GM23338 (cell line): ENCODE data around the gene CRB2. TPM values are rescaled to one million over a fixed set of nuclear protein-coding genes. Genes with fewer than 3 reads are reported as not detected.

Experiments used
- ATAC-seq: fragments of 200-7000 bp; cut with Tn5 transposase; 3 replicates; pipeline ENCODE4 v1.9.1; 2020
- DNase-seq: peaks from one replicate; pipeline ENCODE4 v3.0.0-alpha.2; 2015; ENCODE audit warnings: low spot score
- H2AFZ ChIP-seq: fragments of 200-600 bp; sonication (generic); 2 replicates; pipeline ENCODE4 v1.8.0; 2016; ENCODE audit warnings: antibody characterized with exemption, mild to moderate bottlenecking, moderate library complexity
- H3F3A ChIP-seq: fragments of 200-600 bp; sonication (generic); replicated peaks from 2 replicates; pipeline ENCODE4 v1.8.0; 2017; ENCODE audit warnings: antibody characterized with exemption, mixed run types, low read depth
- H3K27ac ChIP-seq: fragments of 200-600 bp; sonication (generic); 2 replicates; pipeline ENCODE4 v1.6.1; 2016; ENCODE audit warnings: low read depth
- H3K27me3 ChIP-seq: fragments of 200-600 bp; sonication (generic); 2 replicates; pipeline ENCODE4 v1.8.0; 2016; ENCODE audit warnings: mild to moderate bottlenecking, mixed run types, moderate library complexity; ENCODE audit not compliant: insufficient read depth
- H3K36me3 ChIP-seq: fragments of 200-600 bp; sonication (generic); 2 replicates; pipeline ENCODE4 v1.8.0; 2016; ENCODE audit warnings: mild to moderate bottlenecking; ENCODE audit not compliant: insufficient read depth
- H3K4me1 ChIP-seq: fragments of 200-600 bp; sonication (generic); 2 replicates; pipeline ENCODE4 v1.8.0; 2016; ENCODE audit warnings: mild to moderate bottlenecking, moderate library complexity; ENCODE audit not compliant: insufficient read depth
- H3K4me2 ChIP-seq: fragments of 200-600 bp; sonication (generic); 2 replicates; pipeline ENCODE4 v1.7.1; 2017; ENCODE audit warnings: mixed run types
- H3K4me3 ChIP-seq: fragments of 200-600 bp; sonication (generic); 2 replicates; pipeline ENCODE4 v1.6.1; 2016; ENCODE audit warnings: mixed run types
- H3K79me2 ChIP-seq: fragments of 200-600 bp; sonication (generic); replicated peaks from 2 replicates; pipeline ENCODE4 v1.8.0; 2017; ENCODE audit warnings: mild to moderate bottlenecking; ENCODE audit not compliant: insufficient read depth
- H3K9me2 ChIP-seq: fragments of 200-600 bp; sonication (generic); 2 replicates; pipeline ENCODE4 v1.8.0; 2017; ENCODE audit not compliant: insufficient read depth
- H4K20me1 ChIP-seq: fragments of 200-600 bp; sonication (generic); replicated peaks from 2 replicates; pipeline ENCODE4 v1.8.0; 2017; ENCODE audit warnings: mild to moderate bottlenecking; ENCODE audit not compliant: insufficient read depth
- H3K27ac Mint-ChIP-seq: 2 replicates; pipeline ENCODE4 v1.8.0; 2020; ENCODE audit warnings: inconsistent platforms, mild to moderate bottlenecking, moderate library complexity, mixed read lengths
- H3K27me3 Mint-ChIP-seq: 3 replicates; pipeline ENCODE4 v1.8.0; 2022; ENCODE audit warnings: low read depth, mild to moderate bottlenecking, moderate library complexity, mixed read lengths, inconsistent platforms; ENCODE audit not compliant: insufficient read depth, poor library complexity
- H3K36me3 Mint-ChIP-seq: 3 replicates; pipeline ENCODE4 v1.8.0; 2021; ENCODE audit warnings: low read depth, mild to moderate bottlenecking, inconsistent platforms, moderate library complexity, mixed read lengths
- H3K4me1 Mint-ChIP-seq: 3 replicates; pipeline ENCODE4 v1.8.0; 2020; ENCODE audit warnings: mild to moderate bottlenecking, inconsistent platforms, mixed read lengths
- H3K4me3 Mint-ChIP-seq: 3 replicates; pipeline ENCODE4 v1.8.0; 2021; ENCODE audit warnings: moderate library complexity, mild to moderate bottlenecking, inconsistent platforms, mixed read lengths
- H3K9me3 Mint-ChIP-seq: 3 replicates; pipeline ENCODE4 v1.8.0; 2020; ENCODE audit warnings: moderate library complexity, mild to moderate bottlenecking, inconsistent platforms, mixed read lengths
- CREB1 ChIP-seq: fragments of 250-450 bp; sonication (Bioruptor Pico); IDR thresholded peaks from 2 replicates; pipeline ENCODE4 v1.5.0; 2020; ENCODE audit warnings: low read depth, mild to moderate bottlenecking, moderate library complexity
- CTCF ChIP-seq, 2 experiments: fragments of 200-600 bp in 1 of 2; sonication (generic) in 1 of 2; conservative IDR thresholded peaks; 2 replicates each; pipeline versions ENCODE4 v1.5.1 to v1.6.1; 2016 to 2017; ENCODE audit warnings: antibody characterized with exemption in 2 of 2, low read depth in 2 of 2, mild to moderate bottlenecking in 2 of 2, moderate library complexity in 1 of 2
- EZH2 ChIP-seq: fragments of 200-600 bp; sonication (generic); IDR thresholded peaks from one replicate; pipeline ENCODE4 v1.8.0; 2017; ENCODE audit warnings: antibody characterized with exemption, mild to moderate bottlenecking, low read depth; ENCODE audit not compliant: unreplicated experiment
- EZH2phosphoT487 ChIP-seq: fragments of 200-600 bp; sonication (generic); IDR thresholded peaks from one replicate; pipeline ENCODE4 v1.8.1; 2018; ENCODE audit warnings: antibody characterized with exemption; ENCODE audit not compliant: unreplicated experiment
- NANOG ChIP-seq: IDR thresholded peaks from 2 replicates; pipeline ENCODE4 v1.6.1; 2016; ENCODE audit warnings: antibody characterized with exemption, borderline replicate concordance
- REST ChIP-seq: IDR thresholded peaks from one replicate; pipeline ENCODE4 v1.6.1; 2018; ENCODE audit warnings: antibody characterized with exemption; ENCODE audit not compliant: unreplicated experiment
- ZNF331 ChIP-seq: fragments of 250-450 bp; sonication (Bioruptor Pico); IDR thresholded peaks from 2 replicates; pipeline ENCODE4 v1.5.0; 2020; ENCODE audit warnings: low read depth, mild to moderate bottlenecking, moderate library complexity
- polyA plus RNA-seq: library from polyadenylated mRNA; unstranded; fragments of >200 nt; fragmentation: Nextera tagmentation; extraction: Ambion mirVana; gene quantifications from 2 replicates; pipeline ENCODE4 v1.2.1, GENCODE V29; 2016
- total RNA-seq: library from RNA; depleted of rRNA; stranded (reverse); fragments of >200 nt; shearing (Covaris generic); gene quantifications from 2 replicates; pipeline ENCODE4 v1.2.3, GENCODE V29; 2014
- TF ChIP-seq, protein P1 (sequence below): IDR thresholded peaks from 2 replicates; pipeline ENCODE4 v1.6.1; 2016; ENCODE audit warnings: antibody characterized with exemption

The CRB2 gene
- total and polyA plus RNA-seq, 2 experiments from 2014 or later: 0.34 to 10.2 TPM

DNA sequence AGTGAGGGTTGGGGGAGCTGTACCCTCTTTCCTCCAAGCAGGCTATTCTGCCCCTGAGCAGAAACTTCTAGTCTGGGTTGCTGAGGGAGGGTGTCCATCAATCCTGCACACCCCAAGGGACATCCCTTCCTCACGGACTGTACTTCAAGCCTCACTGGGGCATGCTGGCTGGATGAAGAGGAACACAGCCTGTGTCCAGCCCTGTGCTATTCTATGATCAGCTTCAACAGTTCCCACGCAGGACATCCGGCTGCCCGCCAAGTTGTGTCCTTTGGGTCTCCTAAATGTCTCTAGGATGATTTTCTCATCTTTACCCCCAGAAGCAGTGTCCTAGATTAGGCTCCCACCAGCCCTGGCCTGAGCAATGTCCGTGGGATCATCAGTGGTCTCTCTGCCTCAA lies 68.1 kb downstream of the CRB2 start:
- Mint-ChIP-seq H3K9me3 (no peaks in the 10 kb centered on the region), H3K4me1 (peaks cover 50% of the 10 kb centered on the region), H3K36me3 (no peaks in the 10 kb centered on the region), H3K27me3 (peaks cover 14% of the 10 kb centered on the region), H3K4me3 (no peak overlapping the region), H3K27ac (no peak overlapping the region)
- H3K4me3 ChIP-seq: no peak overlapping the region
- DNase-seq (no peak), ATAC-seq (no peak)
- no peaks in the 10 kb centered on the region for H3K27me3 ChIP-seq
- H2AFZ ChIP-seq: no peak overlapping the region
- no peak for TF ChIP-seq EZH2phosphoT487
- no peak for TF ChIP-seq ZNF331 (CRISPR knock-in tag)
- TF ChIP-seq, protein P1, sequence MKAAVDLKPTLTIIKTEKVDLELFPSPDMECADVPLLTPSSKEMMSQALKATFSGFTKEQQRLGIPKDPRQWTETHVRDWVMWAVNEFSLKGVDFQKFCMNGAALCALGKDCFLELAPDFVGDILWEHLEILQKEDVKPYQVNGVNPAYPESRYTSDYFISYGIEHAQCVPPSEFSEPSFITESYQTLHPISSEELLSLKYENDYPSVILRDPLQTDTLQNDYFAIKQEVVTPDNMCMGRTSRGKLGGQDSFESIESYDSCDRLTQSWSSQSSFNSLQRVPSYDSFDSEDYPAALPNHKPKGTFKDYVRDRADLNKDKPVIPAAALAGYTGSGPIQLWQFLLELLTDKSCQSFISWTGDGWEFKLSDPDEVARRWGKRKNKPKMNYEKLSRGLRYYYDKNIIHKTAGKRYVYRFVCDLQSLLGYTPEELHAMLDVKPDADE: no peak
- no peak for TF ChIP-seq REST
- TF ChIP-seq CREB1 (CRISPR knock-in tag): no peak
- no peak for TF ChIP-seq CTCF (conservative IDR thresholded peaks at IDR 0.05; ENCODE audit: low read depth in 2 of 2)
- no peak for TF ChIP-seq EZH2
- TF ChIP-seq NANOG: no peak
- no peak overlapping the region for H3K27ac ChIP-seq
- H3F3A ChIP-seq: 0 out of 2 replicates have a peak, but pooled peaks cover 3% of the 10 kb centered on the region
- no peaks in the 10 kb centered on the region for H3K79me2 ChIP-seq
- H3K9me2 ChIP-seq: no peaks in the 10 kb centered on the region
- H3K36me3 ChIP-seq: no peaks in the 10 kb centered on the region
- H4K20me1 ChIP-seq: no peaks in the 10 kb centered on the region
- H3K4me1 ChIP-seq: peaks cover 28% of the 10 kb centered on the region
- H3K4me2 ChIP-seq: no peak overlapping the region
